Fibroblast of peridontal ligament (primary cell): ENCODE measurements around the gene ARID3A.
"Not testable (repeated sequence)": the region's sequence is repeated elsewhere in the genome, so short reads cannot be mapped to it uniquely, and the experiment has no call there.

Experiments
- DNase-seq: peaks from one replicate; pipeline ENCODE4 v3.0.0-alpha.2; 2010; ENCODE audit errors: extremely low read depth

ARID3A gene

DNA sequence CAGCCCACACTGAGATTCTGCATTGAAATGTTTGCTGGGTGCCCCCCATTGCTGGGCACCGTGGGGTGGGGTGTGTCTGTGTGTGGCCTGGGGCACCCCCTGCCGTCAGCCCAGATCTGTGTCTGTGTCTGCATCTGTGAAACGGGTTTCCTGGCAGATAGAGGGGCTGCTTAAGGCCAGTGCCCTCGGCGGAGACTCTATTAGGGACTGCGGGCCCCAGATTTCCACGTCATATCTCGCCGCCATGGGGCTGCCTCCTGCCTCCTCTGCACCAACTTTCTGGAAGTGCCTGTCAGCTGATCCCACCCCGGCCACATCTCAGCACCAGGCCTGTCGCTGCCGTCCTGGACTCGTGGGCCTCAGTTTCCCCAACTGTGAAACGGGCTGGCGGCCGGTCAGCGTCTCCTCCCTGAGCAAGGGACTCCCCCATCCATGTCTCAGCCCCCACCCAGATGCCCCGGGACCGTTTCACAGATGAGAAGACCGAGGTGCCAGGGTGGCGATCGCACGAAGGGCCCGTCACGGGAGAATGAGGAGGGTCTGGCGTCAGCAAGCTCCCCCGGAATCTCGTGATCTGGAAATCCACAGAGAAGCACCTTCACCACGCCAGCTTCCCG lies 21.4 kb downstream of the ARID3A start:
- DNase-seq, result no peak

DNA sequence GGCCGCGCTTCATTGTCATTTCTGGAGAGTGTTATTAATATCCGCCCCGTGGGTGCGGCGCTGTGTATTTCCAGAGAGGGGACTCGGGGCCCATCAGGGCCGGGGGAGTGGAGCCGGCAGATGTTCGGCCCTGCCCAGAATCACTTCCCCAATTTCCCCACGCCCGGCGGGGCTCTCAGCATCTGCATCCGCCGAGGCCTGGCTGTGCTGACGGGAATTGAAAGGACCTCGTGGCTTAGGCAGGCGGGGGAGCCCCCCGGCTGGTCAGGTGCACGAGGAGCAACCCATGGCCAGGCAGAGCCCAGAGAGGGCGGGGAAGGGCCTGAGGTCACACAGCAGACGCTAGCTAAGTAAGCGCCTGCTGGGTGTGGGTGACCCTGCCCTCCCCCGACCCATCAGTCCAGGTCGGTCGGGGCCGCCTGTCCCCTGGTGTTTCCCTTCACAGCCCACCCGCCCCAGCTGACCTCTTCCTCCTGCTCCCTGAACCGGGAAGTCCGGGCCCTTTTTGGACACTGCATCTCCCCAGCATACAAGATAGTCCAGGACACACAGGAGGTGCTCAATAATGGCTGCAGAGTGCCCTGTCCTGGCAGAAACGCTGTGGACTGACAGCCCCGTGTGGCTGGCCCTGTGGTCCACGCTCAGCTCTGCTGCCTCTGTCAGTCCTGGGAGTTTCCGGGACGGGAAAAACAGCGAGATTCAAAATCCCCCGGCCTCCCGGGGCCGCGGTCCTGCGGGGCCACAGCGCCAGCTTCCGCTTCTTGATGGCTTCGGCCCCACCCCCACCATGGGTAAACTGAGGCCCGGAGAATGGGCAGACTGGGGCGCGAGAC lies 22.1 kb downstream of the ARID3A start:
- DNase-seq, result no peak

DNA sequence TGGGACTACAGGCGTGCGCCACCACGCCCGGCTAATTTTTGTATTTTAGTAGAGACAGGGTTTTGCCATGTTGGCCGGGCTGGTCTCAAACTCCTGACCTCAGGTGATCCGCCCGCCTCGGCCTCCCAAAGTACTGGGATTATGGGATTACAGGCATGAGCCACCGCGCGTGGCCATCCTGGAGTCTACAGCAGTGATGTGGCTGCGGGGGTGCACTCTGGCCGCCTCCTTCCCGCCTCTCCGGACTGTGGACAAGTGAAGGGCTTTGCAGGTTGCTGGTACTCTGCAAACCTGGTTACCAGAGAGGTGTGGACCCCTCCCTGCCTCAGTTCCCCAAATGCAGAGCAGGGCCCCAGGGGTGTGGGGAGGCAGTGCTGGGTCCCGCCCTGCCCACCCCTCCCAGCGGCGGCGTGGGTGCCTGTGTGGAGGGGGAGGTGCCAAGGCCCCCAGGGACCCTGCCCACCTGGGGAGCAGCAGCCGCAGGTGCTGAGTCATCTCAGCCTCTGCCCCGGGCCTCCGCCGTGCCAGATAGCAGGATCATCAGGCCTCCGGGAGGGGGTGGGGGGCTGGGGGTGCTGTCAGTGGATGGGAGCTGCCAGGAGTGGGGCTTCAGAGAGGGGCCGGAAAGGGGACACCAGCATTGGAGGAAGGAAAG lies 23.1 kb downstream of the ARID3A start:
- DNase-seq, result no peak

DNA sequence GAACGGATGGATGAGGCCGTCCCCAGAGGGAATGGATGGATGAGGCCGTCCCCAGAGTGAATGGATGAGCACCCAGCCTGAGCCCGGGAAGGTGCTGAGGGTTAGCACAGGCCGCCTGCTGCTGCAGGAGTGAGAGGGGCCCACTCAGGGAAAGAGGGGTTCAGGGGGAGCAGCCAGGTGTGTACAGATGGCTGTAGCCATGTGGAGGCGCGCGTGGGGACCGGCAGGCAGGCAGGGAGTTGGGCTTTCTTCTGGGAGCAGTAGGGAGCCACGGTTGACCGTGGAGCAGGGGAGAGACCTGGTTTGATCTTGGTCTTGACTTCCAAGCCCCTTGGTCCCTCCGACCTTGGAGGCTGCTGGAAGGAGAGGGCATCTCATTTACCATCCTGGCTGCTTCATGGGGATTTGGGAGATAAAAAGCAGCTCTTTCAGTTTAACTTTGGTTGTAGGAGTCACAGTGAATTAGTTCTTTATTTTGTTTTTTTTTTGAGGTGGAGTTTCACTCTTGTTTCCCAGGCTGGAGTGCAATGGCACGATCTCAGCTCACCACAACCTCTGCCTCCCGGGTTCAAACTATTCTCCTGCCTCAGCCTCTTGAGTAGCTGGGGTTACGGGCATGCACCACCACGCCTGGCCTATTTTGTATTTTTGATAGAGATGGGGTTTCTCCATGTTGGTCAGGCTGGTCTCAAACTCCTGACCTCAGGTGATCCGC lies 24.7 kb downstream of the ARID3A start:
- DNase-seq, result no peak

DNA sequence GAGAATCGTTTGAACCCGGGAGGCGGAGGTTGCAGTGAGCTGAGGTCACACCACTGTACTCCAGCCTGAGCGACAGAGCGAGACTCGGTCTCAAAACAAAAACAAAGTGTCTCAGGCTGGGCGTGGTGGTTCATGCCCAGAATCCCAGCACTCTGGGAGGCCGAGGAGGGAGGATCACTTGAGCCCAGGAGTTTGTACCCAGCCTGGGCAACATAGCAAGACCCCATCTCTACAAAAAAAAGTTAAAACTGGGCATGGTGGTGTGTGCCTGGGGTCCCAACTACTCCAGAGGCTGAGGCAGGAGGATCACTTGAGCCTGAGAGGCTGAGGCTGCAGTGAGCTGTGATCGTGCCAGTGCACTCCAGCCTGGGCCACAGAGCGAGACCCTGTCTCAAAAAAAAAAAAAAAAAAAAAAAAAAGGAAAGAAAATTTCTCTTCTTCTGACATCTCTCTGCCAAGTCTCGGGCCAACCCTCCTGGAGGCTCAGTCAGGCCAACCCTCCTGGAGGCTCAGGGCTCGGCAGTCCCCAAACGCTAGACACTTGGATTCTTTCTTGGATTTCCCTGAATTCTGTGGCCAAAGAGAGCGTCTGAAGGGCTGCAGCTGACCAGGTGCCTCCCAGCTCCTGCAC lies 26.3 kb downstream of the ARID3A start:
- no peak for DNase-seq

DNA sequence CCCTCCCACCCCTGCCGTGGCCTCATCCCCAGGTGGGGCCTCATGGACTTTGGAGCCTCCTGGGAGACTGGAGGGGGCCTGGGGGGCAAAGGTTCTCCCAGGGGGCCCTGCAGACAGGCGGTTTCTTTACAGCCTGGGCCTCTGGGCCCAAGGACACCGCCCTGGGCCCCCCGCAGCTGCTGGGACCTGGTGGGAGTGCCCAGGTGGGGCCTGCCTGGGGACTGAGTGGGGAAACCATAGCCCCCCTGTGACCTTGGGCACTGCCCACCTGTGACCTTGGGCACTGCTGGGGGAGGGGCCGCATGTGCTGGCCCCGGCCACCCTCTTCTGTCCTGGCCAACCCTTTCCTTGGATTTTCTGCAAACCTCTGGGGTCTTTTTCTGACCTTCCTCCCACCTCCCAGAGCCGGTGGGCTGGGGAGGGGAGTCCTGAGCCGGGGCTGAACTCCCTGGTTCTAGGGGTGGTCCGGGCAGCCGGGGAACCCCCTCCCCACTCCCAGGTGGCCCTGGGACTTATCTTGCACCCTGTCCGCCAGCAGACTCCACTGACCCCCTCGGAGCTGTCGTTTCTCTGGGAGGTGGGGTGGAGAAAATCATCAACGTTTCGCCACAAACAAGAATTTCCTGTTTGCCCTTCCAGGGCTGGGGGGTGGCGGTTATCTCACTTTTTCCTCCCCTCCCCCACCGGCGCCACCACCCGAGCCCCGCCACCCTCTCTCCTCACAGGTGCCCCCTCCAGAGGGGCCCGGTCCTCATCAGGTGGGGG lies 27.0 kb downstream of the ARID3A start:
- no peak for DNase-seq

DNA sequence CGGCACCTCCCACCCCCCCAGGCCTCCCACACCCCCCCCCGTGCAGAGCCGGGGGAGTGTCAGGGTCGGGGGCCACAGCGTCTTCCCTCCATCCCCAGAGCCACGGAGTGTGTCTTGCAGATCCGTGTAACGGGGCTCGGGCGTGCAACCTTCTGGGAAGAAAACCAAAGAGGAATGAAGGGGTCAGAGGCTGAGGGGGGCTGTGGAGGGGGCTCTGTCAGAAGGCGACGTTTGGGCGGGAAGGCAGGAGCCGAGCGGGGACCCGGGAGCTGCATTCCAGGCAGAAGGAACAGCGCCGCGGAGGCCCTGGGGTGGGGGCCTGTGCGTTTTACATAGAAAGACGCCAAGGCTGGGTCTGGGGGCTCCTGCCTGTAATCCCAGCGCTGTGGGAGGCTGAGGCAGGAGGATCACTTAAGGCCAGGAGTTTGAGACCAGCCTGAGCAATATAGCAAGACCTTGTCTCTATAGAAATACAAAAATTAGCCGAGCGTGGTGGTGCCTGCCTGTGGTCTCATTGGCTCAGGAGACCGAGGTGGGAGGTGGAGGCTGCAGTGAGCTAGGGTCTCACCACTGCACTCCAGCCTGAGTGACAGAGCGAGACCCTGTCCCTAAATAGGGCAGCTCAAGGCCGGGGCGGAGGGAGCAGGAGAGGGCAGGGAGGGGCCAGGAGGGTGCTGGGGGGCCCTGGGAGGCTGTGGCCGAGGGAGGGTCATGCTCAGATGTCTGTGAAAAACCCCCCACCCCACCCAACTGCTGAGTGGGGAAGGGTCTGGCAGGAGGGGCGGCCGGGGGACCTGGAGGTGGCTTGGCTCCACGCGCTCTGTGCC lies 27.8 kb downstream of the ARID3A start:
- no peak for DNase-seq

DNA sequence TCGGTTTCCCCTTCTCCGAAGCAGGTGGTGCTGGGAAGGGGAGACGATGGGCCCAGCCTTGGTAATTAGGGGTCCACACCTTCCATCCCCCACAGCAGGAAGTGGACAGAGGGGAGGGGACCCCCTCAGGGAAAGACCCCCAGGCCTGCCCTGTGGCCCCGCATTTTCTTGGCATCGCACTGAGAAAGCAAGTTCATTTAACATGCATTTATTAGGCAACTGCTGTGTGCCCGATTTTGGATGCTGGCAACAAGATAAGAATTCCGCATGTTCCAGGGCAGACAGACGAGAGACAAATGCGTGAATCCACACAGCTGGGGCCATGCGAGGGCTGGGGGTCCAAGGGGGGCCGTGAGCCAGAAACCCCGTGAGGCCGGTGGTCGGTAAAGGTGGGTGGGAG lies 28.4 kb downstream of the ARID3A start:
- DNase-seq, result no peak

GRCh38 chr19:954672-955494 lies 29.0 kb downstream of the ARID3A start:
- no peak for DNase-seq

DNA sequence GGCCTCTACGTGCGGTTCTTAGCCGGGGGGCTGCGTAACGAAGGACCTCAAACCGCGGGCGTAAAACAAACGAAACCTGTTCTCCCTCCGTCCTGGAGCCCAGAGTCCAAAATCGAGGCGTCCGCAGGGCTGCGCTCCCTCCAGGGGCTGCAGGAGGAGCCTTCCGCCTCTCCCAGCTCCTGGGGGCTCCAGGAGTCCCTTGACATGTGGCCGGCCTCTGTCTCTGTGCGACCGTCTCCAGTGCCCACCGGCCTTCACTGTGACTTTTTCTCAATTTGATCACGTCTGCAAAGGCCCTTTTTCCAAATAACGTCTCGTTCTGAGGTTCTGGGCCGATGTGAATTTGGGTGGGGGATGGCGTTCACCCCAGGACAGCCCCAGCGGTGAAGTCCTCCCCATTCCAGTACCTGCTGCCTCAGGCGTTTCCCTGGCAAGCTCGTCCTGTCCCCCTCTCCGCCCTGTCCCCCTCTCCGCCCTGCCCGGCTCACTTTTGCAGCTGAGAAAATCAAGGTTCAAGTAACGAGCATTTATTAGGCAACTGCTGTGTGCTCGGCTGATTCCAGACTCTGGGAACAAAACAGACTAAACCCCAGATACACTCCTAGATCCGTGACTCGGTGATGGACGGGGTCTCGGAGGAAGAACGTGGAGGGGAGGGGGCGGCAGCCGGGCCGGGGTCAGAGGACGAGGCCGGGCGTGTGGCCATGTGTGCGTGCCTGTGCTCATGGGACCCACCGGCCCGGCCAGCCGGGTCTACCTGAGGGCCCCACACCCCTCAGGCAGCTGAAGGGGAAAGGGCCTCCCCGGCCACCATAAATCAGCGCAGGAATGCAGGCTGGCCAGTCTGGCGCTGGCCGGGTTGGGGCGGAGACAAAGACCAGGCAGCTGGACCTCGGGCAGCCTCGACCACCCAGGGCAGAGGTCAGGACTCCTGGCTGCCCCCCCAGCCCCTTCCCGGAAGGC lies 30.2 kb downstream of the ARID3A start:
- no peak for DNase-seq

- DNase-seq, result peak; percentile 12
Observed at GRCh38 chr19:956766-957440, 31.1 kb downstream of the ARID3A start.

DNA sequence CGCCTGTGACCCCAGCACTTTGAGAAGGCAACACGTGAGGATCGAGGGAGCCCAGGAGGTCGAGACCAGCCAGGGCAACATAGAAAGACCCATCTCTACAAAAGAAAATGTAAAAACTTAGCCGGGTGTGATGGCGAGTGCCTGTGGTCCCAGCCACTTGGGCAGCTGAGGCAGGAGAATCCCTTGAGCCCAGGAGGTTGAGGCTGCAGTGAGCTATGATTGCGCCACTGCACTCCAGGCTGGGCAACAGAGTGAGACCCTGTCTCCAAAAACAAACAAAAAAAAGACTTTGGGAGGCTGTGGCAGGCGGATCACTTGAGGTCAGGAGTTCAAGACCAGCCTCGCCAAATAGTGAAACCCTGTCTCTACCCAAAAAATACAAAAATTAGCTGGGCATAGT lies 31.7 kb downstream of the ARID3A start:
- DNase-seq, result not testable (repeated sequence)

GRCh38 chr19:958967-959855 lies 33.4 kb downstream of the ARID3A start:
- DNase-seq, result no peak

DNA sequence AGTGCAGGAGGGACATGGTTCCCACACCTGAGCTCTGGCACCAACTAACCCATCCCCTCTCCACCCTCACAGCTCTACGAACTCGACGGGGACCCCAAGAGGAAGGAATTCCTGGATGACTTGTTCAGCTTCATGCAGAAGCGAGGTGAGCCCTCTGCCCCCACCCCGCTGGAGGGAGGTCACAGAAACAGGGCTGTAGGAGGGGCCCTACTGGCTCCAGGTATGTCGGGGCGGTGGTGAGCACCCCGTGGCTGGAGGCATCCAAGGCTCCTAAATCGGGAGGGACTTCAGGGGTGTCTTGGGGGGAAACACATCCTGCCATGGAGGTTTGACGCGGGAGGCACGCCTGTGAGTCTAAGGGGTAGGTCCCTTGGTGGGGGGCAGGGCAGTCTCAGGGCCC lies 34.2 kb downstream of the ARID3A start:
- no peak for DNase-seq

- no peak for DNase-seq
Observed at GRCh38 chr19:960601-960938, 34.7 kb downstream of the ARID3A start.

DNA sequence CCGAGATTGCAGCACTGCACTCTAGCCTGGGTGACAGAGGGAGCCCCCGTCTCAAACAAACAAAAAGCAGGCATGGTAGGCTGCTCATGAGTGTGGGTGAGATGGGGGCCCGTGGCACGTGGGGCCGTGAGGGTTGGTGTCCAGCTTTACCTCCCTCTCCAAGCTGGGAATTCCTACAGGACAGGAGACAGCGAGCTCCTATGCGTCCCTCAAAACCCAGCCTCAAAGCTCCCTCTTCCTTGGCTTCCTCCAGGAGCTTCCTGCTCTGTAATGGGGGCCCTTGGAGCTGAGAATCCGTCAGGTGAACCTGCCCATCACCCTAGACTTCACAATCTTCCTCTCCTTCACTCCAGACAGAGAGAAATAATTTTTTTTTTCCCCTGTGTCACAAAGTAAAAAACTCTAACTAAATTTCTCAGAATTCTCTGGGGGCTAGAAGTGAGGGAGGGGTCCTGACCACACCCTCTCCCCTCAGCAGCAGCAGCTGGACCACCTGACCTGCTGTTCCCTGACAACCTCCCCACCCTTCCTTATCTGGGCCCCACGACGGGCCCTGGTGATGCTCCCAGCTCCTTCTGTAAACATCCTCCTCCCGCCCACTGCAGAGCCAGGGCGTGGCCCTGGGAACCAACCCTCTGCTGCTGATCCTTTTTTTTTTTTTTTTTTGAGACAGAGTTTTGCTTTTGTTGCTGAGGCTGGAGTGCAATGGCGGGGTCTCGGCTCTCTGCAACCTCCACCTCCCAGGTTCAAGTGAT lies 36.2 kb downstream of the ARID3A start:
- DNase-seq, result peak; percentile 32
